Gastroesophageal sphincter (tissue), 3 donors: ENCODE data around the gene ADAM29.

Source experiments
- POLR2A ChIP-seq, 2 donors: fragments of 450-650 bp; IDR thresholded peaks; one replicate each; pipeline ENCODE4 v1.6.1; 2017; ENCODE audit warnings: antibody characterized with exemption in 2 of 2, mild to moderate bottlenecking in 2 of 2, moderate library complexity in 1 of 2
- POLR2AphosphoS5 ChIP-seq: sonication (generic); formaldehyde crosslinking; IDR thresholded peaks from one replicate; pipeline ENCODE4 v1.6.1; 2017; ENCODE audit warnings: antibody characterized with exemption
- TF ChIP-seq, protein P1 (sequence below), 4 experiments: fragments of 200-600 bp in 2 of 4; fragments of 450-650 bp in 2 of 4; sonication (generic) in 1 of 4; IDR thresholded peaks; one replicate each; pipeline ENCODE4 v1.5.1; 2017 to 2019; ENCODE audit warnings: antibody characterized with exemption in 4 of 4, mild to moderate bottlenecking in 2 of 4, moderate library complexity in 2 of 4

DNA sequence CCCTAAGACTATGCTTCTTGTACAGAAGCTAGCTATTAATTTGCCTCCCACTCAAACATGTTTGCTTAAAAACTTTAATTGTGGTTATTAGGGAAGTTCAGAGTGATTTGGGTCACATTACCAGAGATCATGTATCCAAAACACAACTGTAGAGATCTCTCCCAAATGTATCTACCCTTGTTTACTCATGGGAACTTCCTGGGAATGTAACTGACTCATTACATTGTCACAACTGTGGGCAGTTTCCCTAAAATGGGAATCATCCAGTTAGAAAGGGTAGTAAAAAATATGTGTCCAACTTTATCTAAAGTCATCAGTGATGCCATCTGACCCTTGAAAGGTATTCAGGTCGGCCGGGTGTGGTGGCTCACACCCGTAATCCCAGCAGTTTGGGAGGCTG lies 48.8 kb upstream of the ADAM29 start:
- TF ChIP-seq, protein P1, sequence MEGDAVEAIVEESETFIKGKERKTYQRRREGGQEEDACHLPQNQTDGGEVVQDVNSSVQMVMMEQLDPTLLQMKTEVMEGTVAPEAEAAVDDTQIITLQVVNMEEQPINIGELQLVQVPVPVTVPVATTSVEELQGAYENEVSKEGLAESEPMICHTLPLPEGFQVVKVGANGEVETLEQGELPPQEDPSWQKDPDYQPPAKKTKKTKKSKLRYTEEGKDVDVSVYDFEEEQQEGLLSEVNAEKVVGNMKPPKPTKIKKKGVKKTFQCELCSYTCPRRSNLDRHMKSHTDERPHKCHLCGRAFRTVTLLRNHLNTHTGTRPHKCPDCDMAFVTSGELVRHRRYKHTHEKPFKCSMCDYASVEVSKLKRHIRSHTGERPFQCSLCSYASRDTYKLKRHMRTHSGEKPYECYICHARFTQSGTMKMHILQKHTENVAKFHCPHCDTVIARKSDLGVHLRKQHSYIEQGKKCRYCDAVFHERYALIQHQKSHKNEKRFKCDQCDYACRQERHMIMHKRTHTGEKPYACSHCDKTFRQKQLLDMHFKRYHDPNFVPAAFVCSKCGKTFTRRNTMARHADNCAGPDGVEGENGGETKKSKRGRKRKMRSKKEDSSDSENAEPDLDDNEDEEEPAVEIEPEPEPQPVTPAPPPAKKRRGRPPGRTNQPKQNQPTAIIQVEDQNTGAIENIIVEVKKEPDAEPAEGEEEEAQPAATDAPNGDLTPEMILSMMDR (IDR thresholded peaks at IDR 0.05), result no peak
- no peak for TF ChIP-seq POLR2AphosphoS5
- no peak for TF ChIP-seq POLR2A (IDR thresholded peaks at IDR 0.05)
